ENCODE results near the gene C1orf87. TPM values are rescaled to one million over a fixed set of nuclear protein-coding genes. Genes with fewer than 3 reads are reported as not detected.
A peak's percentile ranks its signal among the peaks of the same experiment; 100 is the strongest.

C1orf87 gene
- total RNA-seq, 1 donor, result not detected

DNA sequence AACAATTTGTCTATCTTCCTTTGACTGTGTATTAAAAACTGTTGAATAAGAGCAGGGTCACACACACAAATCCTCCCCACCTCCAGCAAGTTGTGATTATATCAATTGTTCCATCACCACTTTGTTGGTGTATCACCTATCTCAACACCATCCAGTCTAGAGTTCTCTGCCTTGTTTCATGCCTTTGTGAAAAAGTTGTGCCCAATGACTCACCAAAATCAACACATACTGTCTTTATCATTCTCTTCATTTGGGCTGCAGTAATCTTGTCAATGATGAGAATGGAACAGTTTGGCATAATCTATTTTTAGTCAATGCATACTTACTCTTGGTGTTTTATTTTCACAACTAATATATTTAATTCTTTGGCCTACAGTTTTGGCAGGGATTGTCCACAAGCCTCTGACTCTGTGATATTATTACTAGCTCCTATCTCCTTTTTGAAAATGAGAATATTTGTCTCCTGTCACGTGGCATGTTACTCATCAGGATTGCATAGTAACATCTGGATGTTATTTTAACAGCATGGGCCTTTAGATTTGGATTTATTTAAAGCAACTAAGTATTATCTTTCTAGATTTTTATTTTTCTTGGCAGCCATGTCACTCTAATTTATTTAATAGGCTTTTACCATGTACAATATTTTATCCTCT lies 5.1 kb downstream of the C1orf87 start:
- no peak overlapping the region for H3K4me3 ChIP-seq (ENCODE audit: low read depth, low read length)
- peak; percentile 95 for DNase-seq (ENCODE audit: low read depth)
- TF ChIP-seq, protein P1, sequence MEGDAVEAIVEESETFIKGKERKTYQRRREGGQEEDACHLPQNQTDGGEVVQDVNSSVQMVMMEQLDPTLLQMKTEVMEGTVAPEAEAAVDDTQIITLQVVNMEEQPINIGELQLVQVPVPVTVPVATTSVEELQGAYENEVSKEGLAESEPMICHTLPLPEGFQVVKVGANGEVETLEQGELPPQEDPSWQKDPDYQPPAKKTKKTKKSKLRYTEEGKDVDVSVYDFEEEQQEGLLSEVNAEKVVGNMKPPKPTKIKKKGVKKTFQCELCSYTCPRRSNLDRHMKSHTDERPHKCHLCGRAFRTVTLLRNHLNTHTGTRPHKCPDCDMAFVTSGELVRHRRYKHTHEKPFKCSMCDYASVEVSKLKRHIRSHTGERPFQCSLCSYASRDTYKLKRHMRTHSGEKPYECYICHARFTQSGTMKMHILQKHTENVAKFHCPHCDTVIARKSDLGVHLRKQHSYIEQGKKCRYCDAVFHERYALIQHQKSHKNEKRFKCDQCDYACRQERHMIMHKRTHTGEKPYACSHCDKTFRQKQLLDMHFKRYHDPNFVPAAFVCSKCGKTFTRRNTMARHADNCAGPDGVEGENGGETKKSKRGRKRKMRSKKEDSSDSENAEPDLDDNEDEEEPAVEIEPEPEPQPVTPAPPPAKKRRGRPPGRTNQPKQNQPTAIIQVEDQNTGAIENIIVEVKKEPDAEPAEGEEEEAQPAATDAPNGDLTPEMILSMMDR (IDR thresholded peaks at IDR 0.05; ENCODE audit: insufficient read depth, low read length), result no peak

DNA sequence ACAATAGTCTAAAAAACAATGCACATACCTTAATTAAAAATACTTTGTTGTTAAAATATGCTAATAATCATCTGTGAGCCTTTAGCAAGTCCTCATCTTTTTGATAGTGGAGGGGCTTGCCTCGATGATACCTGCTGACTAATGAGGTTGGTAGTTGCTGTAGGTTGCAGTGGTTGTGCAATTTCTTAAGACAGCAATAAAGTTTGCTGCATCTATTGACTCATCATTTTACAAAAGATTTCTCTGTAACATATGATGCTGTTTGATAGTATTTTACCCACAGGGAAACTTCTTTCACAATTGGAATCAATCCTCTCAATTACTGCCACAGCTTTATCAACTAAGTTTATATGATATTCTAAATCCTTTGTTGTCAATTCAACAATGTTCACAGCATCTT lies 7.6 kb downstream of the C1orf87 start:
- TF ChIP-seq, protein P1 (IDR thresholded peaks at IDR 0.05; ENCODE audit: insufficient read depth, low read length), result no peak
- H3K4me3 ChIP-seq (ENCODE audit: low read depth, low read length), result no peak overlapping the region
- peak; percentile 60 for DNase-seq (ENCODE audit: low read depth)

DNA sequence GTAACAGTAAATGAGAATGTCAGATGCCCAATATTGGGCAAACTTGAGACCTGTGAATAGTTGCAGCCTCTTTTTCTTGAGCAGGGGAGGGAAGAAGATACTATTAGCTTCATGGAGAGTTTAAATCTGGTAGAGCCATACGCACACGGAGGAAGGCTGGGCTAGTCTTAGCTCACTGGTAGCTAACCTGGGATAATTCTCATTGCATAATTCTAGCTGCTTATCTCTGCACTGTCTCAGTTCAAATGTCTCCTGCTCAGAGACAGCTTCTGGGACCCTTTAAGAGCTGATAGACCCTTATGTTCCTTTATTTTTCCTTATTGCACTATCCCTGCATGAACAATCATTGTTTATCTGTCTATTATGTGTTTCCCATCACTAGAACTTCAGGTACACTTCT lies 8.4 kb downstream of the C1orf87 start:
- TF ChIP-seq, protein P1 (IDR thresholded peaks at IDR 0.05; ENCODE audit: insufficient read depth, low read length), result no peak
- H3K4me3 ChIP-seq (ENCODE audit: low read depth, low read length), result no peak overlapping the region

DNA sequence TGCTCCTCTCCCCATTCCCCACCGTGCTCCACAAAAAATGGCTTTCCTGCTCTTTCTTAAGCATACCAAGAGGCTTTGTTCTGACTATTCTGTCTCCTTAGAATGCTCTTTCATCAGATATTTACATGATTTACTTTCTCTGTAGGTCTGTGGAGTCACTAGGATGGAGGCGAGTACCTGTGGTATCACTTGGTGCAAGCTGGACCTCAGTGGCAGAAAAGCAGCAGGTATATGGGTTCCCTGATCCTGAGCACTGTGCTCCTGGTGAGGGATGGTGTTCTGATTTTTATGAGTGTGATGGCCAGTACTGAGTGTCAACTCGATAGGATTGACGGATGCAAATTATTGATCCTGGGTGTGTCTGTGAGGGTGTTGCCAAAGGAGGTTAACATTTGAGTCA lies 10.0 kb downstream of the C1orf87 start:
- TF ChIP-seq, protein P1 (IDR thresholded peaks at IDR 0.05; ENCODE audit: insufficient read depth, low read length), result no peak
- DNase-seq (ENCODE audit: low read depth), result no peak

More for the DNA sequence above, 8.4 kb downstream of the C1orf87 start:
- no peak for DNase-seq (ENCODE audit: low read depth)

DNA sequence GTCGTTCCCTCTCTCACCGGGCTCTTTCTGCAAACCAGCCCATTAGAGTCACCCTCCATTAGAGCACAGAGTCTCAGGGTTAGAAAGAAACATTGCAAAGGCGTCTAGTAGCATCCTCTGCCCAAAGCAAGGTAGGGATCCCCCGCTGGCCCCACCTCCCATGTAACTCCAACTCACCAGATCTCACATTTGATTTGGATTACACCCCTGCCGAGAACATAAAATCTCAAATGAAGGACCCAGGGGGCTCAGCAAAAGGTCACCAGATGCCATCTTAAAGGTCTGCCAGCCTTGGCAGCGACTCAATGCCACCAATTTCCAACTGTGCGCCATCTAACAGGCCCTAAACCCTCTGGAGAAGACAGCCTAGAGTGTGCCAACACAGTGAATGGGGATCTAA lies 14.1 kb downstream of the C1orf87 start:
- DNase-seq (ENCODE audit: low read depth), result no peak
- H3K4me3 ChIP-seq (ENCODE audit: low read depth, low read length), result no peak overlapping the region
- TF ChIP-seq, protein P1 (IDR thresholded peaks at IDR 0.05; ENCODE audit: insufficient read depth, low read length), result no peak

More for the DNA sequence above, 10.0 kb downstream of the C1orf87 start:
- H3K4me3 ChIP-seq (ENCODE audit: low read depth, low read length), result no peak overlapping the region

DNA sequence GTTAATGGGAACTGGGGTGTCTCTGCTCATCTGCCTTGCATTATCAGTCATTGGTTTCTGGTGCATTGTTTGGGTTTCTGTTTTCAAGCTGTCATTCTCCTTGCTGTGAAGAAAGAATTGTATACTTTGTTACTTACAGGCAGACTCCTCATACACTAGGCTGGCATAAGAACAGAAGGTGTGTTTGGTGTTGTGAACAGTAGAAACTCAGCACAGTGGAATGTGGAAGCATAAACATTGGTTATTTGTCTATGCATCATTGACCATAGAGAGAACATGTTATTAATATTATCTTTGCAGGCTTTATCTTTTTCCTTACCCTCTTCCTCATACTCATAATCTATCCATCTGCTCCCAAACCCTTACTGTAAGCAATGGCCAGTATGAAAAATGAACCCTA lies 18.2 kb downstream of the C1orf87 start:
- TF ChIP-seq, protein P1 (IDR thresholded peaks at IDR 0.05; ENCODE audit: insufficient read depth, low read length), result no peak
- DNase-seq (ENCODE audit: low read depth), result no peak
- H3K4me3 ChIP-seq (ENCODE audit: low read depth, low read length), result no peak overlapping the region

DNA sequence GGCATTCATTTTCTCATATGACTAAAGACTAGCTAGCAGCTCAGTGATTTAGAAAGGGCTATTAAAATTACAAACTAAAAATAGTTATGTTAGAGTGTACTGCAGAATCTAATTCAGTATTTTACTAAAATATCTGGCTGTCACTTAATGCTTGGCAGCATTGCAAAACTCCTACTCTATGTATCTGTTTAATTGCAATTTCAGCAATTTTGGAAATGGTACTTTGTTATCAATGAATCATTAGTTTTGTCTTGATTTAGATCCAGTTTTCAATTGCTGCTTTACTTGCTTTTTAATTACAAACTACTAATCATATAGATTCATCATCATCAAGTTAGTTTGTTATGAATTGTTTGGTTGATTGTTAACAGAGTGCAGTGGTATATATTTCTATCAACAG lies 19.2 kb downstream of the C1orf87 start:
- DNase-seq (ENCODE audit: low read depth), result no peak
- TF ChIP-seq, protein P1 (IDR thresholded peaks at IDR 0.05; ENCODE audit: insufficient read depth, low read length), result no peak
- H3K4me3 ChIP-seq (ENCODE audit: low read depth, low read length), result no peak overlapping the region
